RWPE1 (cell line): ENCODE results near the gene TBC1D17.

Source experiments
- CTCF ChIA-PET: fragments of 350-600 bp; sonication (Branson Sonifier 250); formaldehyde crosslinking; extraction: SDS; loops from one replicate; lab custom pipeline; 2021; lab: Yijun Ruan, JAX
- POLR2A ChIA-PET: fragments of 400-600 bp; formaldehyde crosslinking; extraction: SDS; loops from one replicate; lab custom pipeline; 2020; ENCODE audit warnings: antibody characterized with exemption; ENCODE audit not compliant: low non-redundant PET; lab: Yijun Ruan, JAX
- DNase-seq: peaks from one replicate; pipeline ENCODE4 v3.0.0; 2012; ENCODE audit warnings: low spot score
- H3K27ac ChIP-seq: fragments of 450-650 bp; 2 replicates; pipeline ENCODE4 v1.5.1; 2017
- TF ChIP-seq, protein P1 (sequence below): fragments of 450-650 bp; conservative IDR thresholded peaks from 2 replicates; pipeline ENCODE4 v1.5.1; 2017; ENCODE audit warnings: low read depth, mild to moderate bottlenecking

The TBC1D17 gene

GRCh38 chr19:49894879-49895565 lies 17.5 kb downstream of the TBC1D17 start:
- CTCF ChIA-PET: interaction anchor here (0.6 to 1.1 kb wide), 2 partner anchors 45 to 241 kb away, joined by 3 to 4 read pairs; no protein-coding TSS in a partner anchor

GRCh38 chr19:49895566-49896297 lies 18.2 kb downstream of the TBC1D17 start:
- ChIA-PET POLR2A (no interaction called here), CTCF (no interaction called here)
- TF ChIP-seq, protein P1, sequence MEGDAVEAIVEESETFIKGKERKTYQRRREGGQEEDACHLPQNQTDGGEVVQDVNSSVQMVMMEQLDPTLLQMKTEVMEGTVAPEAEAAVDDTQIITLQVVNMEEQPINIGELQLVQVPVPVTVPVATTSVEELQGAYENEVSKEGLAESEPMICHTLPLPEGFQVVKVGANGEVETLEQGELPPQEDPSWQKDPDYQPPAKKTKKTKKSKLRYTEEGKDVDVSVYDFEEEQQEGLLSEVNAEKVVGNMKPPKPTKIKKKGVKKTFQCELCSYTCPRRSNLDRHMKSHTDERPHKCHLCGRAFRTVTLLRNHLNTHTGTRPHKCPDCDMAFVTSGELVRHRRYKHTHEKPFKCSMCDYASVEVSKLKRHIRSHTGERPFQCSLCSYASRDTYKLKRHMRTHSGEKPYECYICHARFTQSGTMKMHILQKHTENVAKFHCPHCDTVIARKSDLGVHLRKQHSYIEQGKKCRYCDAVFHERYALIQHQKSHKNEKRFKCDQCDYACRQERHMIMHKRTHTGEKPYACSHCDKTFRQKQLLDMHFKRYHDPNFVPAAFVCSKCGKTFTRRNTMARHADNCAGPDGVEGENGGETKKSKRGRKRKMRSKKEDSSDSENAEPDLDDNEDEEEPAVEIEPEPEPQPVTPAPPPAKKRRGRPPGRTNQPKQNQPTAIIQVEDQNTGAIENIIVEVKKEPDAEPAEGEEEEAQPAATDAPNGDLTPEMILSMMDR: no peak
- no peak for DNase-seq
- H3K27ac ChIP-seq: no peak overlapping the region

More at GRCh38 chr19:49894879-49895565, 17.5 kb downstream of the TBC1D17 start:
- no peak overlapping the region for H3K27ac ChIP-seq
- POLR2A ChIA-PET: no interaction called here
- no peak for DNase-seq
- TF ChIP-seq, protein P1: no peak

- ChIA-PET CTCF (interaction anchor here (0.6 kb wide), 2 partner anchors 9 to 168 kb away, joined by 4 to 5 read pairs; no protein-coding TSS in a partner anchor), POLR2A (no interaction called here)
Measured at GRCh38 chr19:49896863-49897621, 19.5 kb downstream of the TBC1D17 start, which contains the start of gene IL4I1. IL4I1 (minus strand) TSS chr19:49896887; CDS start chr19:49896160, 727 bp downstream.

GRCh38 chr19:49904136-49904535 lies 26.6 kb downstream of the TBC1D17 start:
- POLR2A ChIA-PET: no interaction called here
- DNase-seq: no peak
- CTCF ChIA-PET: no interaction called here
- TF ChIP-seq, protein P1: no peak
- no peak overlapping the region for H3K27ac ChIP-seq

More at GRCh38 chr19:49896863-49897621, 19.5 kb downstream of the TBC1D17 start, which contains the start of gene IL4I1:
- TF ChIP-seq, protein P1: no peak
- DNase-seq: no peak
- no peak within 1 kb of the TSS; the same call in 1 of the 2 replicates for H3K27ac ChIP-seq

DNA sequence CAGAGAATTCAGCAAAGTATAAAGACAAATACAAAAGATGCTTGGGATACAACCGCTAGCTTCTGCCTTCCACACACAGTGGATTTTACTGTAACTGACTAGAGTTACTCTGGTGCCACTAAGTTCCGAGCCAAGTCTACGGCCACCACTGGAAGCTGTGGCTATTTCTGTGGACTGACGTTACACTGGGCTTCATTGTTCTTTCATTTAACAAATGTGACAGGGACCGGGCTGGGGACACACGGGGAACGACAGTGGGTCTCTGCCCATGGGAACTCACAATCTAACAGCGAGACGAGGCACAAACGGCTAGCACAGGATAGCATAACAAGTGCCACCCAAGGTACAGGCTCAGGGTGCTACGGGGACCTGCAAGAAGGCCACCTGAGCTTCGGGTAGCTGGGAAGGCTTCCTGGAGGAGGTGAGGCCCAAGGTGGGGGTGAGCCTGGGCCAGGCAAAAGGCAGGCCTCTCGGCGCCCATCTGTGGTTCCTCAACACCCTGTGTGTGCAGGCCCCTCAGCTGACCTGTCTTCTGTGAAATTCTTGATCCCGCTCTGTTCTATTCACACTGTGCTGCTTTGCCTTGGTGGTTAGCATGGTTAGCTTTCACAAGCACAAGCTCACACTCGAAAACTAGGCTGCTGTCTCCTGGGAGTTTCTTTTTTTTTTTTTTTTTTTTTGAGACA lies 29.5 kb downstream of the TBC1D17 start:
- DNase-seq: no peak
- ChIA-PET POLR2A (no interaction called here), CTCF (no interaction called here)
- TF ChIP-seq, protein P1: no peak
- no peak overlapping the region for H3K27ac ChIP-seq
